Left renal pelvis (tissue), 4 donors: ENCODE data around the gene C12orf43. TPM values are rescaled to one million over a fixed set of nuclear protein-coding genes. Genes with fewer than 3 reads are reported as not detected.

Experiments
- DNase-seq, 4 donors: peaks; one replicate each; pipeline ENCODE4 v3.0.0-alpha.2; 2013; ENCODE audit warnings: low read depth in 4 of 4, low spot score in 3 of 4
- polyA plus RNA-seq, 4 donors: library from polyadenylated mRNA; unstranded; fragments of 120-200 nt; gene quantifications; one replicate each; pipeline ENCODE4 v1.2.1, GENCODE V29; 2013; ENCODE audit not compliant: insufficient read length in 4 of 4

The C12orf43 gene
- polyA plus RNA-seq, 4 donors, result 16.2 to 19.8 (median 16.7) TPM

DNA sequence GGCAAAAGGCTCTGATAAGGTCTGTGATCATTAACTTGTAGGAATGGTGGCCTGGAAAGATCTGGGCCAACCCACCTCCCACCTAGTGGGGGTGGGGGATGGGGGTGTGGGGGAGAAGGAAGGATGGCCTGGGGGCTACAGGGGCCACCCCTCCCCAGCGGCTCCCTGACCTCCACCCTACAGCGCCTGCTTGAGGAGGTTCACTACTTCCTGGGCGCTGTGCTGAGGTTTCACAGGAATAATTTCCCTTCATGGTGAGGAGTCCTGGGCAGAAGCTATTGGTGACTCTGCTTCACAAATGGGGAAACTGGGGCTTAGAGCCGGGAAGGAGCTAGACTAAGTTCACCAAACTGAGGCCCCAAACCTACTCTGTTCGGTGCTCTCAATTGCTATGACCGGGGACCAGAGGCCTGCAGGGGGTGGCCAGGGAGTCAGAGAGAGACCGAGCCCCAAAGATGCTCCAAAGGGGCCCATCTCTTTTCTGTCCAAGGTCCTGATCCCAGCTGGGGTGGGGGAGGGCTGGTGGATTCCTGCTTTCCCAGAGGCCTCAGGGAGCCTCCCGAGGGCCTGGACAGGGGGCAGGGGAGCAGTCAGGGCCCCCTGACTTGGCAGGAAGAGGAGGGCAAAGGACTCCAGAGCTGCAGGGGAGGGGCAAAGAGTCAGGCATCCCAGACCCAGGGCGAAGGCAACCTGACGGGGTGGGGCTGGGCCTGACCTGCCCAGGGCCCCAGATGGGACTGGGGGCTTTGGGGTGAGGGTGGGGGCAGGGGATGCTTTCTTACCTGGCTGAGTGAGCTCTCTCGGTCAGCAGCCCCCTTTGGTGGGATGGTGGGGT, 36.2 kb downstream of the C12orf43 start:
- DNase-seq, result no peak

GRCh38 chr12:120979220-120979861, 36.9 kb downstream of the C12orf43 start:
- DNase-seq, result no peak

DNA sequence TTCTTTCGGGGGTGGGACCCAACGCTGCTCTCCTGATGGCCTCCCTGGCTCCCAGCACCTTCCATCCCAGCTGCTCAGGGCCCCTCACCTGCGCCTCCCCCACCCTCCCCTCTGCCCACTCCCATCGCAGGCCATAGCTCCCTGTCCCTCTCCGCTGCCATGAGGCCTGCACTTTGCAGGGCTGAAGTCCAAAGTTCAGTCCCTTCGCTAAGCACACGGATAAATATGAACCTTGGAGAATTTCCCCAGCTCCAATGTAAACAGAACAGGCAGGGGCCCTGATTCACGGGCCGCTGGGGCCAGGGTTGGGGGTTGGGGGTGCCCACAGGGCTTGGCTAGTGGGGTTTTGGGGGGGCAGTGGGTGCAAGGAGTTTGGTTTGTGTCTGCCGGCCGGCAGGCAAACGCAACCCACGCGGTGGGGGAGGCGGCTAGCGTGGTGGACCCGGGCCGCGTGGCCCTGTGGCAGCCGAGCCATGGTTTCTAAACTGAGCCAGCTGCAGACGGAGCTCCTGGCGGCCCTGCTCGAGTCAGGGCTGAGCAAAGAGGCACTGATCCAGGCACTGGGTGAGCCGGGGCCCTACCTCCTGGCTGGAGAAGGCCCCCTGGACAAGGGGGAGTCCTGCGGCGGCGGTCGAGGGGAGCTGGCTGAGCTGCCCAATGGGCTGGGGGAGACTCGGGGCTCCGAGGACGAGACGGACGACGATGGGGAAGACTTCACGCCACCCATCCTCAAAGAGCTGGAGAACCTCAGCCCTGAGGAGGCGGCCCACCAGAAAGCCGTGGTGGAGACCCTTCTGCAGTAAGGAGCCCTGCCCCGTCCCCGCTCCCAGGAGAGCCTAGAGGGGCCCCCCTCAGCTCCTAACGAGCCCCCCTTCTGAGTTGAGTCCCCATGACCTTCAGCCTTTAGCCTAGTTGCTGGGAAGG, 37.7 kb downstream of the C12orf43 start, which contains the start of gene HNF1A:
TSS of gene HNF1A (plus strand) at position 248 of the 924 bp plus-strand sequence. CDS start at position 474, 226 bp downstream.
- no peak for DNase-seq

DNA sequence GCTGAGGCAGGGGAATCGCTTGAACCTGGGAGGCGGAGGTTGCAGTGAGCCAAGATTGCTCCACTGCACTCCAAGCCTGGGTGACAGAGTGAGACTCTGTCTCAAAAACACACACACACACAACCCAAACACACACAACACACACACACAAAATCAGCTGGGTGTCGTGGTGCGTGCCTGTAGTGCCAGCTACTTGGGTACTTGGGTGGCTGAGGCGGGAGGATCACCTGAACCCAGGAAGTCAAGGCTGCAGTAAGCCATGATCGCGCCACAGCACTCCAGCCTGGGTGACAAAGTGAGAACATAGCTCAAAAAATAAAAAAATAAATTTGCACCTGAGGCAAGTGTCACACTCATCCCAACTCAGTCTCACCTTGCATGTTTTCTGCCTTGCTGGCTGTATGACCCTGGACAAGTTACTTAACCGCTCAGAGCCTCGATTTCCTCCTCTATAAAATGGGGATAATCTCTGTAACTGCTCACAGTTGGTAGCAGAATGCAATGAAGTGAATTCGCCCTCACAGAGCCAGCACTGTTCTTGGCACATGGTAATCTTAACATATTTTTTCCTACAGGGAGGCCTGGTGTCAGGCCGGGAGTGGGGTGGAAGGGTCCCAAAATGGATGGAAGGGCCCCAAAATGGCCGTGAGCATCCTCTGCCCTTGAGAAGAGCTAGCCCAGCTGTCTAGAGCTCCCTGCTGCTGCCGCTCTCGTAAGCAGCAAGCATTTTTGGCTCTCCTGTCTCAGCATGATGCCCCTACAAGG, 38.6 kb downstream of the C12orf43 start:
- DNase-seq, result no peak

- peak; percentile 62 to 78 (median 72) for DNase-seq
Measured at GRCh38 chr12:120972870-120973543, 43.3 kb downstream of the C12orf43 start.

- no peak for DNase-seq
Measured at GRCh38 chr12:120971299-120972180, 44.7 kb downstream of the C12orf43 start.

DNA sequence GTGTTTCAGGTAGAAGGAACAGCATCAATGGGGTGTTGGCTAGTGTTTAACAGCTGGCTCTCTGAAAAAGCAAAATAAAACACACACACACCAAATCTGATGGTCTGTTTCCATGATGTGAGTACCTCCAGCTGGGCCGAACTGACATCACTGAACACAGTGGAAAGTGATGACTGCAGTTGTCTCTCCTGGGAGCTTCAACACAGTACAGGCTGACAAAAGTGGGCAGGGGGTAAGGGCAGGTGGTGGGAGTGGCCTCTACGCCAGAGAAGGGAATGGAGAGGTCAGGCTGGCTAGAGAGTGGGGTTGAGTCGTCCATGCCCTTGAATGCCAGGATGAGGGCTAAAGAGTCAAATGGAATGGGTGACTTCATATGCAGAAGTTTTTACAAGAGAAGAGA, 46.0 kb downstream of the C12orf43 start:
- DNase-seq, result no peak

- DNase-seq, result no peak
Measured at GRCh38 chr12:120965534-120966091, 50.7 kb downstream of the C12orf43 start.

- DNase-seq, result no peak
Measured at GRCh38 chr12:120964298-120964697, 52.0 kb downstream of the C12orf43 start.

- DNase-seq, result no peak
Measured at GRCh38 chr12:120962532-120963020, 53.7 kb downstream of the C12orf43 start.

- DNase-seq, result no peak
Measured at GRCh38 chr12:120961604-120962531, 54.4 kb downstream of the C12orf43 start.

DNA sequence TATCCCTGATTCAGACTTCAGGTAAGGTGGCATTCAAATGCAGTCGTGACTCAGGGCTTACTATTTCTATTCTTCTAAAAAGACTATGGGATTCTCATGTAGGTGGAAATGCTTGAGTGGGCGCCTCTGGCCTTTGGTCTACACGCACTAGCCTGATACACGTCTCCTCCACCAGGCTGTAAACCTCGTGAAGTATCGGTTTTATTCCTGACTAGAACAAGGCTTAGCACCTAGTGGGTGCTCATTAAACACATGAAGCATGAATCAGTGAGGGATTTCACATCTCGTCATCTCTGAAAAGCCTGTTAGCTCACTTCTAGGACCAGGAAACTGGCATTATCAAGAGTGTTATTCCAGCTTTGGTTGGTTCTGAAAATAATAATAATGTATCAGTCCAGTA, 55.6 kb downstream of the C12orf43 start:
- DNase-seq, result no peak

DNA sequence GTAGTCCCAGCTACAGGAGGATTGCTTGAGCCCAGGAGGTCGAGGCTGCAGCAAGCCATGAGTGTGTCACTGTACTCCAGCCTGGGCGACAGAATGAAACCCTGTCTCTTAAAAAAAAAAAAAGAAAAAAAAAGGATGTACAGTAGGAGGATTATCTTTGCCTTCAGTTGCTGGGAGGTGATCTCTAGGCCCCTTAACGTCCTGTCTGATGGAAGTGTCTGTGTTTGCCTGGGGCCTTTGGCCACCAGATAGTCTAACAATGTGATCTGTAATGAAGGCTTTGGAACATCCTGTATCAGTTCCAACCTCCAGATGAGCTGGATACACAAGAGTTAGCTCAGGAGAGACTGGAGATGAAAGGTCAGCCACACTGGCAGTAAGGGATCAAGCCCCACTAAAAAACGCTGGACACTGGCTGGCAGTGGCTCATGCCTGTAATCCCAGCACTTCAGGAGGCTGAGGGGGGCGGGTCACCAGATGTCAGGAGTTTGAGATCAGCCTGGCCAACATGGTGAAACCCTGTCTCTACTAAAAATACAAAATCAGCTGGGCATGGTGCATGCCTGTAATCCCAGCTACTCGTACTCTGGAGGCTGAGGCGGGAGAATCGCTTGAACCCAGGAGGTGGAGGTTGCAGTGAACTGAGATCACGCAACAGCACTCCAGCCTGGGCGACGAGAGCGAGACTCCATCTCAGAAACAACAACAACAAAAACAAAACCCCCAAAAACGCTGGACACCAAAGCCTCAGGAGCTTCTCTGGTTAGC, 57.0 kb downstream of the C12orf43 start:
- no peak for DNase-seq

DNA sequence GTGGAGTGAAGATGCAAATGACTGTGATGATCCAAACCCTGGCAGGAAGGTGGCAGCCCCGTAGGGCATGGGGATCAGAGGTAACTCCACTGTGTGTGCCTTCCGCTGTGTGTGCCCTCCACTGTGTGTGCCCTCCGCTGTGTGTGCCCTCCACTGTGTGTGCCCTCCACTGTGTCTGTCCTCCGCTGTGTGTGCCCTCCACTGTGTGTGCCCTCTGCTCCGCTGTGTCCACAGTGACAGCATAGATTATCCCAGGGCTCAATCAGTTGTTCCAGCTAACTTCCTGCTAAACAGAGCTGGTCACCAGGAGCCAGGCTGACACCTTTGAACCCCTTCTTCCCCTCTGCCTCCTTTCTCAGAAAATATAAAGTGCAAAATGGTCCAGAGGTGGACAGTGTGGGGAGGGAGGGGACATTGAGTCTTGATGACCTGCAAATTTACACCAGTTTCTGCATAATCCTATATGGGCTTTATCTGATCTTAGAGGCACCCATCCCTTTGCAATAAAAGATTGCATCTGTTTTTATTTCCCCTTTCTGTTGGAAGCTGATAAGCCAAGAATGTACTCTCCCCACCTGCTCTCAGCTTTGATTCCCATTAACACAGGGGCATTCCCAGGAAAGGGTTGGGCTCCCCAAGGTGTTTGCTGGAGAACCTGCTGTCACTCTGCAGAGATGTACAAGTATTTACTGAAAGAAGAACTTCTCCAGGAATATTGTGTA, 59.5 kb downstream of the C12orf43 start:
- no peak for DNase-seq

DNA sequence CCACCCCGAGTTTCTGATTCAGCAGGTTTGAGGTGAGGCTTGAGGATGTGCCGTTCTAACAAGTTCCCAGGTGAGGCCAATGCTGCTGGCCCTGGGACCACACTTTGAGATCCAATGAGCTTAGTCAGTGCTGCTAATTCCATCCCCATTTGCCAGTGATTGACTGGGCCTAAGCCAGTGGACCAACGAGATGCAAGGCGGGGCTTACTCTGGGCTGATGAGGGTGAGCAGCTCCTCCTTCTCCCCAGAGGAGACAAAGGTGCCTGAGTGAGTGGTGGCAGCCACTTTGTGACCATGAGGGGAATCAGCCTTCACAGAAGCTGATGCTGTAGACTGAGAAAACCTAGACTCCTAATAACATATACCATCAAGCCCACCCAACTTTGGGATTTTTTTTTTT, 61.1 kb downstream of the C12orf43 start:
- DNase-seq, result no peak

GRCh38 chr12:120950807-120951206, 65.5 kb downstream of the C12orf43 start:
- no peak for DNase-seq
